AG09309 (cell line): ENCODE results near the gene AGPAT3.

Experiments used
- DNase-seq: peaks from one replicate; pipeline ENCODE4 v3.0.0-alpha.2; 2010; ENCODE audit warnings: low read depth
- H3K4me3 ChIP-seq: 2 replicates; pipeline ENCODE4 v1.5.1; 2011; ENCODE audit warnings: mild to moderate bottlenecking, low read depth, low read length, moderate library complexity; ENCODE audit not compliant: control insufficient read depth
- CTCF ChIP-seq: IDR thresholded peaks from 2 replicates; pipeline ENCODE4 v1.5.1; 2011; ENCODE audit warnings: mild to moderate bottlenecking, low read depth, low read length, inconsistent platforms; ENCODE audit not compliant: insufficient read depth, control insufficient read depth; ENCODE audit errors: missing control alignments

Gene AGPAT3

GRCh38 chr21:43905726-43906455, 40.9 kb downstream of the AGPAT3 start:
- no peak for DNase-seq
- TF ChIP-seq CTCF = no peak
- H3K4me3 ChIP-seq = no peak overlapping the region

GRCh38 chr21:43906585-43907370, 41.8 kb downstream of the AGPAT3 start:
- no peak for DNase-seq
- no peak for TF ChIP-seq CTCF
- no peak overlapping the region for H3K4me3 ChIP-seq

- no peak for DNase-seq
- no peak overlapping the region for H3K4me3 ChIP-seq
- TF ChIP-seq CTCF = no peak
These were observed 42.7 kb downstream of the AGPAT3 start for GRCh38 chr21:43907751-43908150.

- DNase-seq = no peak
- H3K4me3 ChIP-seq = no peak overlapping the region
- no peak for TF ChIP-seq CTCF
These were observed 43.1 kb downstream of the AGPAT3 start for GRCh38 chr21:43908167-43908566.

GRCh38 chr21:43909741-43910400, 44.8 kb downstream of the AGPAT3 start:
- TF ChIP-seq CTCF = no peak
- no peak for DNase-seq
- no peak overlapping the region for H3K4me3 ChIP-seq

- DNase-seq = no peak
- no peak overlapping the region for H3K4me3 ChIP-seq
- no peak for TF ChIP-seq CTCF
These were observed 45.4 kb downstream of the AGPAT3 start for GRCh38 chr21:43910460-43910859.
